ENCODE measurements around the gene SEMA3C.

The SEMA3C gene

DNA sequence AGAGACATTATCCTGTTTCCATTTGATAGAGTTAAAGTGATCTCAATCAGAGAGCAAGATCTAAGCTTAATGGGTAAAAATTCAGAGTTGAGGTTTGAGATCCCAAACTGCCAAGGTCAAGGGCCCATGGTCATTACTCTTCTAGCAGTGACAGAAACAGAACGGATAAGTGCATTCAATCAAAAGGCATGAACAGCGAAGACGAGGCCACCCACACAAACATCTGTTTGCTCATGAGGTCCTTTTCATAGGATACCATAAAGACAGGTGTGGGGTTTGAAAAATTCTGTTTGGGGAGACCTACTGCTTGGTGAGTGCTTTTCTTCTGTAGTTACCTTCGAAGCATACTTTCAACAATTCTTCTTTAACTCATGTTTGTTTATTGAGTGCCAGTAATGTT, 58.3 kb downstream of the SEMA3C start:
- H3K27ac ChIP-seq (replicated peaks): no peak overlapping the region
- TF ChIP-seq, protein P1, sequence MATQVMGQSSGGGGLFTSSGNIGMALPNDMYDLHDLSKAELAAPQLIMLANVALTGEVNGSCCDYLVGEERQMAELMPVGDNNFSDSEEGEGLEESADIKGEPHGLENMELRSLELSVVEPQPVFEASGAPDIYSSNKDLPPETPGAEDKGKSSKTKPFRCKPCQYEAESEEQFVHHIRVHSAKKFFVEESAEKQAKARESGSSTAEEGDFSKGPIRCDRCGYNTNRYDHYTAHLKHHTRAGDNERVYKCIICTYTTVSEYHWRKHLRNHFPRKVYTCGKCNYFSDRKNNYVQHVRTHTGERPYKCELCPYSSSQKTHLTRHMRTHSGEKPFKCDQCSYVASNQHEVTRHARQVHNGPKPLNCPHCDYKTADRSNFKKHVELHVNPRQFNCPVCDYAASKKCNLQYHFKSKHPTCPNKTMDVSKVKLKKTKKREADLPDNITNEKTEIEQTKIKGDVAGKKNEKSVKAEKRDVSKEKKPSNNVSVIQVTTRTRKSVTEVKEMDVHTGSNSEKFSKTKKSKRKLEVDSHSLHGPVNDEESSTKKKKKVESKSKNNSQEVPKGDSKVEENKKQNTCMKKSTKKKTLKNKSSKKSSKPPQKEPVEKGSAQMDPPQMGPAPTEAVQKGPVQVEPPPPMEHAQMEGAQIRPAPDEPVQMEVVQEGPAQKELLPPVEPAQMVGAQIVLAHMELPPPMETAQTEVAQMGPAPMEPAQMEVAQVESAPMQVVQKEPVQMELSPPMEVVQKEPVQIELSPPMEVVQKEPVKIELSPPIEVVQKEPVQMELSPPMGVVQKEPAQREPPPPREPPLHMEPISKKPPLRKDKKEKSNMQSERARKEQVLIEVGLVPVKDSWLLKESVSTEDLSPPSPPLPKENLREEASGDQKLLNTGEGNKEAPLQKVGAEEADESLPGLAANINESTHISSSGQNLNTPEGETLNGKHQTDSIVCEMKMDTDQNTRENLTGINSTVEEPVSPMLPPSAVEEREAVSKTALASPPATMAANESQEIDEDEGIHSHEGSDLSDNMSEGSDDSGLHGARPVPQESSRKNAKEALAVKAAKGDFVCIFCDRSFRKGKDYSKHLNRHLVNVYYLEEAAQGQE (IDR thresholded peaks at IDR 0.05; ENCODE audit: insufficient replicate concordance, low read depth): no peak
- no peaks in the 10 kb centered on the region for H3K27me3 ChIP-seq (ENCODE audit: insufficient read depth, poor library complexity, severe bottlenecking)
- no peak for DNase-seq (ENCODE audit: low read depth in 1 of 2, low spot score in 1 of 2)
- no peak overlapping the region for H3K4me3 ChIP-seq (replicated peaks; ENCODE audit: insufficient read depth, low read length)

GRCh38 chr7:80859272-80859970, 59.4 kb downstream of the SEMA3C start:
- no peak overlapping the region for H3K4me3 ChIP-seq (replicated peaks; ENCODE audit: insufficient read depth, low read length)
- no peak overlapping the region for H3K27ac ChIP-seq (replicated peaks)
- DNase-seq (ENCODE audit: low read depth in 1 of 2, low spot score in 1 of 2): no peak
- H3K27me3 ChIP-seq (ENCODE audit: insufficient read depth, poor library complexity, severe bottlenecking): no peaks in the 10 kb centered on the region
- TF ChIP-seq SPI1 (IDR thresholded peaks at IDR 0.05; ENCODE audit: borderline replicate concordance, low read depth) (no peak), POLR2AphosphoS5 (IDR thresholded peaks at IDR 0.05; ENCODE audit: low read depth) (no peak), GABPA (IDR thresholded peaks at IDR 0.05; ENCODE audit: low read depth) (no peak)
- TF ChIP-seq, protein P2, sequence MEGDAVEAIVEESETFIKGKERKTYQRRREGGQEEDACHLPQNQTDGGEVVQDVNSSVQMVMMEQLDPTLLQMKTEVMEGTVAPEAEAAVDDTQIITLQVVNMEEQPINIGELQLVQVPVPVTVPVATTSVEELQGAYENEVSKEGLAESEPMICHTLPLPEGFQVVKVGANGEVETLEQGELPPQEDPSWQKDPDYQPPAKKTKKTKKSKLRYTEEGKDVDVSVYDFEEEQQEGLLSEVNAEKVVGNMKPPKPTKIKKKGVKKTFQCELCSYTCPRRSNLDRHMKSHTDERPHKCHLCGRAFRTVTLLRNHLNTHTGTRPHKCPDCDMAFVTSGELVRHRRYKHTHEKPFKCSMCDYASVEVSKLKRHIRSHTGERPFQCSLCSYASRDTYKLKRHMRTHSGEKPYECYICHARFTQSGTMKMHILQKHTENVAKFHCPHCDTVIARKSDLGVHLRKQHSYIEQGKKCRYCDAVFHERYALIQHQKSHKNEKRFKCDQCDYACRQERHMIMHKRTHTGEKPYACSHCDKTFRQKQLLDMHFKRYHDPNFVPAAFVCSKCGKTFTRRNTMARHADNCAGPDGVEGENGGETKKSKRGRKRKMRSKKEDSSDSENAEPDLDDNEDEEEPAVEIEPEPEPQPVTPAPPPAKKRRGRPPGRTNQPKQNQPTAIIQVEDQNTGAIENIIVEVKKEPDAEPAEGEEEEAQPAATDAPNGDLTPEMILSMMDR (IDR thresholded peaks at IDR 0.05; ENCODE audit: insufficient read depth, low read length): no peak
- TF ChIP-seq, protein P1 (IDR thresholded peaks at IDR 0.05; ENCODE audit: insufficient replicate concordance, low read depth): no peak

DNA sequence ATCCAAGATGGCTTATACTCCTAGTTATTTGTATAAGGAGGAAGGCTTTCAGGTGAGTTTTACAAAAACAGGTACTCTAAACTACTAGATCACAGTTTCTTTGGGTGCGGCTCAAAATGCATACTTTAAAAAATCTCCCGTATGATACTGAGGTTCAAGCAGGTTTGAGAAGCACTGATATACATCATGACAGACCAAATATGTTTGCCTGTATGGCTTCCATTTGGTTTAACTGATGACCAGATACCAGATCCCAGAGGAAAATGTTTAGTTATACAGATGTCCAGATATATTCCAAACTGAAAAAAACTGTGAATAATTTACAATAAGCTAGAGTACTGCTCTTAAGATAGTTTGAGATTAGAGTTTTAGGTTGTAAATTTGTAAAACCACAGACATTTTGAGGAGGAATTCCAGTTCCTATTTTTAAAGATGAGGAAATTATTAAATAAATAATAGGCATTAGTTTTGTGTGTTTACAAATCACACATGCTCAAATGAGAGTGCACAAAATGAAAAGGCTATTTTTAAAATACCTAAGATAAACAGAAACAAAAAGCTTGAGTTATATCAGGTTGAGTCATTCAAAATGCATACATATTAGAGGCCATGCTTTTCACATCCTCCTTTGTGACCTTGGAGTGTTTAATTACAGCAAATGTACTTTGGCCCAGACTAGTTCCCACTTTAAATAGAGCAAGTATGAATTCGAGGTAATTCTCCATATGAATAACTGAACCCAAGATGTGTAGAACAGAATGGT, 60.5 kb downstream of the SEMA3C start:
- no peak for DNase-seq (ENCODE audit: low read depth in 1 of 2, low spot score in 1 of 2)
- no peaks in the 10 kb centered on the region for H3K27me3 ChIP-seq (ENCODE audit: insufficient read depth, poor library complexity, severe bottlenecking)
- no peak overlapping the region for H3K4me3 ChIP-seq (replicated peaks; ENCODE audit: insufficient read depth, low read length)
- TF ChIP-seq, protein P2 (IDR thresholded peaks at IDR 0.05; ENCODE audit: insufficient read depth, low read length): no peak
- TF ChIP-seq GABPA (IDR thresholded peaks at IDR 0.05; ENCODE audit: low read depth) (no peak), SPI1 (IDR thresholded peaks at IDR 0.05; ENCODE audit: borderline replicate concordance, low read depth) (no peak), POLR2AphosphoS5 (IDR thresholded peaks at IDR 0.05; ENCODE audit: low read depth) (no peak)
- TF ChIP-seq, protein P1 (IDR thresholded peaks at IDR 0.05; ENCODE audit: insufficient replicate concordance, low read depth): no peak
- no peak overlapping the region for H3K27ac ChIP-seq (replicated peaks)
